ENCODE data around the gene WNT9A. TPM values are rescaled to one million over a fixed set of nuclear protein-coding genes. Genes with fewer than 3 reads are reported as not detected.

WNT9A gene
- total and polyA plus RNA-seq, 9 of the 15 experiments (the other 6 are each of a cell fraction or from before 2014, with no cell fraction given): 0.04 to 0.17 (median 0.10) TPM; not detected in 4

DNA sequence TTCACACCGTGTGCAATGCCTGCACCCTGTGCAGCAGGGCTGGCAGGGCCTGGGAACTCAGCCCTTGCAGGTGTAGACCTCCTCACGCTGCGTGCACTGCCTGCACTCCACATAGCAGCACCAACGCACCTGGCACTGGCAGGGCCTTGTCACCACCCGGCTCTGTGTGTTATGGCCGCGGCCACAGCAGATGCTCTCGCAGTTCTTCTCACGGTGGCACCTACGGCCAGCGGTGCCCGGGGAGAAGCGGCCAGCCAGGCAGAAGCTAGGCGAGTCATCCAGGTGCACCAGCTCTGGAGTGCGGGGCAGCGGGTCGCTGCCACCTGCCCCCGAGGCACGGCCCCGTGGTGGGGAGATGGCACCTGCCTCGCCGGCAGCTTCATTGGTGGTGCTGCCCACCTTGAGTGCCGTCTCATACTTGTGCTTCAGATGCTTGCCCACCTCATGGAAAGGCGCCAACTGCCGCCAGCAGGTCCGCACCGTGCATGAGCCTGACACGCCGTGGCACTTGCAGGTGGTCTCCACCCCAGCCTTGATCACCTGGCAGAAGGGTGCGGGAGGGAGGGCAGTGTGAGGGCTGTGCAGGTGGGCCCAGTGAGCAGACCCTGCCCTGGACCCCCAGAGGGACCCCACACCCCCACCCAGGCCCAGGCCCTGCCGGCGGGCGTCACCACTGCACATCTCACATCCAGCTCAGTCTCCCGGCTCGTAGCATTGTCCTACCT lies 26.1 kb downstream of the WNT9A start:
- POLR2A ChIA-PET: interaction anchor here (0.6 to 0.7 kb wide), 2 partner anchors 11 to 407 kb away, joined by 3 to 5 read pairs; no protein-coding TSS in a partner anchor
- CTCF ChIA-PET (ENCODE audit: low intra/inter-chr PET ratio): no interaction called here
- H4K20me1 ChIP-seq (replicated peaks; ENCODE audit: control insufficient read depth, insufficient read depth, low read length): 0 out of 2 replicates have a peak, but pooled peaks cover 11% of the 10 kb centered on the region
- intact Hi-C loops (cut with micrococcal nuclease): no loop called here
- peaks cover 29 to 76% of the 10 kb centered on the region in 2 experiments for H3K27me3 ChIP-seq (ENCODE audit: control insufficient read depth in 2 of 2, insufficient read depth in 2 of 2, low read length in 2 of 2)
- DNase-seq (ENCODE audit: extremely low read depth in 1 of 4, low spot score in 3 of 4) (no peak), FAIRE-seq (no peak), ATAC-seq (no peak)
- no peak overlapping the region for H3K9ac ChIP-seq (ENCODE audit: insufficient read depth in 1 of 2, low read depth in 2 of 2, low read length in 2 of 2)
- 3% methylated on average over 35 of the region's 35 CpGs for WGBS (ENCODE audit: insufficient coverage, low coverage, missing lambda C conversion rate)
- H3K4me1 ChIP-seq (replicated peaks in 1 of 2; ENCODE audit: control insufficient read depth in 2 of 2, insufficient read depth in 2 of 2, low read length in 2 of 2): peaks cover 0 to 60% of the 10 kb centered on the region in 2 experiments; a peak in 3 of 5 replicates
- no peak overlapping the region for H3K27ac ChIP-seq (ENCODE audit: extremely low read depth, low read depth, low read length)
- no peak overlapping the region for H3K4me2 ChIP-seq (ENCODE audit: insufficient read depth, low read length)
- no peaks in the 10 kb centered on the region for H3K9me1 ChIP-seq (ENCODE audit: control insufficient read depth, insufficient read depth, low read length)
- no peak for TF ChIP-seq PURB (CRISPR knock-in tag; IDR thresholded peaks at IDR 0.05; ENCODE audit: low read depth)
- TF ChIP-seq, protein P1, sequence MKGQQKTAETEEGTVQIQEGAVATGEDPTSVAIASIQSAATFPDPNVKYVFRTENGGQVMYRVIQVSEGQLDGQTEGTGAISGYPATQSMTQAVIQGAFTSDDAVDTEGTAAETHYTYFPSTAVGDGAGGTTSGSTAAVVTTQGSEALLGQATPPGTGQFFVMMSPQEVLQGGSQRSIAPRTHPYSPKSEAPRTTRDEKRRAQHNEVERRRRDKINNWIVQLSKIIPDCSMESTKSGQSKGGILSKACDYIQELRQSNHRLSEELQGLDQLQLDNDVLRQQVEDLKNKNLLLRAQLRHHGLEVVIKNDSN (CRISPR knock-in tag; IDR thresholded peaks at IDR 0.05): no peak
- no peak for TF ChIP-seq GATAD2A (IDR thresholded peaks at IDR 0.05)
- no peak for TF ChIP-seq ZKSCAN8 (CRISPR knock-in tag; IDR thresholded peaks at IDR 0.05)
- TF ChIP-seq PCBP2 (IDR thresholded peaks at IDR 0.05; ENCODE audit: low read depth, low read length, poor library complexity, severe bottlenecking): no peak
- no peak for TF ChIP-seq SETDB1 (IDR thresholded peaks at IDR 0.05; ENCODE audit: low read length)
- no peak for TF ChIP-seq TCF3 (CRISPR knock-in tag; IDR thresholded peaks at IDR 0.05)
- TF ChIP-seq ZNF436 (CRISPR knock-in tag; IDR thresholded peaks at IDR 0.05): no peak
- TF ChIP-seq ZC3H4 (CRISPR knock-in tag; IDR thresholded peaks at IDR 0.05; ENCODE audit: borderline replicate concordance): no peak
- TF ChIP-seq NR2C2 (CRISPR knock-in tag; IDR thresholded peaks at IDR 0.05): no peak
- TF ChIP-seq NR2C2 (tag; IDR thresholded peaks at IDR 0.05): no peak
- no peaks in the 10 kb centered on the region; the same call in 1 of the 2 replicates for H3K9me3 ChIP-seq (replicated peaks; ENCODE audit: control insufficient read depth, insufficient read depth, low read depth, low read length)
- no peak overlapping the region for H2AFZ ChIP-seq (ENCODE audit: low read depth, low read length)
- no TSS peak for BruUV-seq (replicated peaks)
- no peak overlapping the region for H3K4me3 ChIP-seq
- H3K36me3 ChIP-seq (ENCODE audit: control insufficient read depth, insufficient read depth, low read length): no peaks in the 10 kb centered on the region
- H3K79me2 ChIP-seq (ENCODE audit: control insufficient read depth, insufficient read depth, low read length): no peaks in the 10 kb centered on the region
- in situ Hi-C loops (cut with MboI): no loop called here
